Spinal cord (tissue), 10 donors: ENCODE results near the gene USHBP1. TPM values are rescaled to one million over a fixed set of nuclear protein-coding genes. Genes with fewer than 3 reads are reported as not detected.

Source experiments
- DNase-seq, 6 donors: peaks; one replicate each; pipeline versions ENCODE4 v3.0.0 to v3.0.0-alpha.2; 2013 to 2015; ENCODE audit warnings: low spot score in 6 of 6, low read depth in 4 of 6
- H3K27ac ChIP-seq: one replicate; pipeline ENCODE4 v1.5.1; 2013; ENCODE audit warnings: low read depth, low read length, control low read depth
- H3K27me3 ChIP-seq: one replicate; pipeline ENCODE4 v1.6.1; 2013; ENCODE audit warnings: low read length; ENCODE audit not compliant: control insufficient read depth, insufficient read depth
- H3K36me3 ChIP-seq: one replicate; pipeline ENCODE4 v1.6.1; 2013; ENCODE audit warnings: low read length; ENCODE audit not compliant: control insufficient read depth, insufficient read depth
- H3K4me1 ChIP-seq: one replicate; pipeline ENCODE4 v1.6.1; 2013; ENCODE audit warnings: low read length; ENCODE audit not compliant: control insufficient read depth, insufficient read depth
- H3K4me3 ChIP-seq: one replicate; pipeline ENCODE4 v1.5.1; 2013; ENCODE audit warnings: low read depth, low read length, control low read depth
- H3K9me3 ChIP-seq: one replicate; pipeline ENCODE4 v1.6.1; 2013; ENCODE audit warnings: low read length; ENCODE audit not compliant: control insufficient read depth, insufficient read depth
- WGBS: methylation state at CpG from one replicate; pipeline ENCODE4 v1.1.5; 2013; ENCODE audit warnings: missing lambda C conversion rate; ENCODE audit not compliant: insufficient coverage; 5-methylcytosine and 5-hydroxymethylcytosine counted together
- polyA plus RNA-seq, 2 donors: library from polyadenylated mRNA; unstranded; fragments of 120-200 nt; gene quantifications; one replicate each; pipeline ENCODE4 v1.2.1, GENCODE V29; 2013; ENCODE audit not compliant: insufficient read length in 2 of 2
- total RNA-seq, 2 donors: library from RNA; depleted of rRNA in 1 of 2; stranded (reverse); fragments of 120-200 nt in 1 of 2; fragments of >200 nt in 1 of 2; gene quantifications; one replicate each; pipeline versions ENCODE4 v1.2.3 to v1.2.4, GENCODE V29; 2013 to 2014
- donor health status: healthy.

The USHBP1 gene
- total and polyA plus RNA-seq, 4 donors: 2.1 to 5.5 (median 4.2) TPM

GRCh38 chr19:17202249-17202648 is 62.3 kb downstream of the USHBP1 start:
- peaks cover 96% of the 10 kb centered on the region for H3K36me3 ChIP-seq
- no peak for DNase-seq
- 95% methylated on average over 8 of the region's 9 CpGs for WGBS
- H3K27me3 ChIP-seq: no peaks in the 10 kb centered on the region
- H3K4me3 ChIP-seq: no peak overlapping the region
- no peaks in the 10 kb centered on the region for H3K9me3 ChIP-seq
- no peaks in the 10 kb centered on the region for H3K4me1 ChIP-seq
- no peak overlapping the region for H3K27ac ChIP-seq

- 89% methylated on average over 13 of the region's 16 CpGs for WGBS
- Histone ChIP-seq H3K36me3 (peaks cover 88% of the 10 kb centered on the region), H3K27ac (no peak overlapping the region), H3K27me3 (no peaks in the 10 kb centered on the region), H3K4me1 (no peaks in the 10 kb centered on the region), H3K9me3 (no peaks in the 10 kb centered on the region), H3K4me3 (no peak overlapping the region)
- DNase-seq: no peak
These were observed 64.0 kb downstream of the USHBP1 start for GRCh38 chr19:17200408-17201079.

Other genes starting within 250 kb of the USHBP1 start
- gene CPAMD8, start 237.9 kb downstream of the USHBP1 start, total RNA-seq: 100 to 1,000 TPM in 1 of 2 donors, 10 to 100 TPM in 1; 22.3 to 117 TPM
- 10 to 100 TPM in 1 of 2 donors, 1 to 10 TPM in 1; 9.7 to 55.5 TPM for gene CPAMD8, start 237.9 kb downstream of the USHBP1 start, polyA plus RNA-seq
- 1 to 10 TPM; 2.4 to 5.3 TPM for gene HAUS8, start 189.3 kb downstream of the USHBP1 start, total RNA-seq
- gene HAUS8, start 189.3 kb downstream of the USHBP1 start, polyA plus RNA-seq: 10 to 100 TPM; 10.2 to 10.7 TPM
- 10 to 100 TPM; 27.9 to 39.8 TPM for gene MYO9B, start 189.0 kb downstream of the USHBP1 start, total RNA-seq
- 100 to 1,000 TPM in 1 of 2 donors, 10 to 100 TPM in 1; 97.8 to 124 TPM for gene MYO9B, start 189.0 kb downstream of the USHBP1 start, polyA plus RNA-seq
- 10 to 100 TPM; 13.3 to 27.1 TPM for gene USE1, start 49.4 kb downstream of the USHBP1 start, total RNA-seq
- gene USE1, start 49.4 kb downstream of the USHBP1 start, polyA plus RNA-seq: 10 to 100 TPM; 38.7 to 46.8 TPM
- 1 to 10 TPM; 3.9 to 9.8 TPM for gene OCEL1, start 38.5 kb downstream of the USHBP1 start, total RNA-seq
- gene OCEL1, start 38.5 kb downstream of the USHBP1 start, polyA plus RNA-seq: 10 to 100 TPM; 12.1 to 20.9 TPM
- 10 to 100 TPM in 1 of 2 donors, 1 to 10 TPM in 1; 8.9 to 33.6 TPM for gene NR2F6, start 18.8 kb downstream of the USHBP1 start, total RNA-seq
- gene NR2F6, start 18.8 kb downstream of the USHBP1 start, polyA plus RNA-seq: 10 to 100 TPM; 24.2 to 28.1 TPM
- gene BABAM1, start 2.7 kb upstream of the USHBP1 start, total RNA-seq: 100 to 1,000 TPM in 1 of 2 donors, 10 to 100 TPM in 1; 60.1 to 107 TPM
- gene BABAM1, start 2.7 kb upstream of the USHBP1 start, polyA plus RNA-seq: 100 to 1,000 TPM; 125 to 137 TPM
- under 1 TPM; 0.61 to 0.79 TPM for gene ANKLE1, start 17.2 kb upstream of the USHBP1 start, total RNA-seq
- 1 to 10 TPM; 2.6 to 4.3 TPM for gene ANKLE1, start 17.2 kb upstream of the USHBP1 start, polyA plus RNA-seq
- 10 to 100 TPM; 15.9 to 18.2 TPM for gene ABHD8, start 38.7 kb upstream of the USHBP1 start, total RNA-seq
- gene ABHD8, start 38.7 kb upstream of the USHBP1 start, polyA plus RNA-seq: 10 to 100 TPM; 34.6 to 35.6 TPM
- gene MRPL34, start 41.1 kb upstream of the USHBP1 start, total RNA-seq: 10 to 100 TPM; 20.8 to 54.0 TPM
- 10 to 100 TPM; 80.7 to 81.3 TPM for gene MRPL34, start 41.1 kb upstream of the USHBP1 start, polyA plus RNA-seq
- 10 to 100 TPM; 23.6 to 32.8 TPM for gene DDA1, start 44.8 kb upstream of the USHBP1 start, total RNA-seq
- 10 to 100 TPM; 80.1 to 84.8 TPM for gene DDA1, start 44.8 kb upstream of the USHBP1 start, polyA plus RNA-seq
- 10 to 100 TPM; 12.9 to 19.7 TPM for gene ANO8, start 70.1 kb upstream of the USHBP1 start, total RNA-seq
- 10 to 100 TPM; 59.3 to 77.6 TPM for gene ANO8, start 70.1 kb upstream of the USHBP1 start, polyA plus RNA-seq
- 10 to 100 TPM; 11.5 to 13.0 TPM for gene GTPBP3, start 72.8 kb upstream of the USHBP1 start, total RNA-seq
- gene GTPBP3, start 72.8 kb upstream of the USHBP1 start, polyA plus RNA-seq: 10 to 100 TPM; 23.3 to 31.5 TPM
- 10 to 100 TPM in 1 of 2 donors, 1 to 10 TPM in 1; 5.1 to 22.3 TPM for gene PLVAP, start 112.6 kb upstream of the USHBP1 start, total RNA-seq
- gene PLVAP, start 112.6 kb upstream of the USHBP1 start, polyA plus RNA-seq: 10 to 100 TPM in 1 of 2 donors, 1 to 10 TPM in 1; 7.5 to 12.0 TPM
- not detected for gene CCDC194, start 129.5 kb upstream of the USHBP1 start, total RNA-seq
- not detected for gene CCDC194, start 129.5 kb upstream of the USHBP1 start, polyA plus RNA-seq
- 10 to 100 TPM; 11.6 to 14.5 TPM for gene BST2, start 140.9 kb upstream of the USHBP1 start, total RNA-seq
- 10 to 100 TPM; 13.0 to 14.4 TPM for gene BST2, start 140.9 kb upstream of the USHBP1 start, polyA plus RNA-seq
- 10 to 100 TPM; 16.0 to 56.7 TPM for gene MVB12A, start 155.3 kb upstream of the USHBP1 start, total RNA-seq
- gene MVB12A, start 155.3 kb upstream of the USHBP1 start, polyA plus RNA-seq: 10 to 100 TPM; 47.2 to 55.5 TPM
- 1 to 10 TPM; 2.1 to 2.6 TPM for gene TMEM221, start 183.9 kb upstream of the USHBP1 start, total RNA-seq
- gene TMEM221, start 183.9 kb upstream of the USHBP1 start, polyA plus RNA-seq: 1 to 10 TPM; 2.5 to 4.2 TPM
- gene NXNL1, start 196.2 kb upstream of the USHBP1 start, total RNA-seq: not detected
- not detected for gene NXNL1, start 196.2 kb upstream of the USHBP1 start, polyA plus RNA-seq
- 10 to 100 TPM; 15.6 to 24.1 TPM for gene SLC27A1, start 205.8 kb upstream of the USHBP1 start, total RNA-seq
- 10 to 100 TPM; 32.1 to 47.5 TPM for gene SLC27A1, start 205.8 kb upstream of the USHBP1 start, polyA plus RNA-seq
- 10 to 100 TPM; 23.9 to 91.9 TPM for gene PGLS, start 246.9 kb upstream of the USHBP1 start, total RNA-seq
- gene PGLS, start 246.9 kb upstream of the USHBP1 start, polyA plus RNA-seq: 10 to 100 TPM; 99.4 to 99.8 TPM